Stimulated activated CD8-positive, alpha-beta memory T cell treated with anti-CD3 and anti-CD28 coated beads, Interleukin-7, amount 100 ng/mL, for 4 hours (primary cell): Measurements from ENCODE around the gene AFAP1.
"Not testable (repeated sequence)": the region's sequence is repeated elsewhere in the genome, so short reads cannot be mapped to it uniquely, and the experiment has no call there.

ENCODE experiments used
- DNase-seq, 2 donors: peaks; one replicate each; pipeline ENCODE4 v3.0.0-alpha.2; 2020; ENCODE audit warnings: low read depth in 2 of 2

AFAP1 gene

GRCh38 chr4:7945709-7946380 lies 6.2 kb upstream of the AFAP1 start:
- DNase-seq: no peak

- no peak for DNase-seq
These were observed 5.0 kb upstream of the AFAP1 start for GRCh38 chr4:7944599-7945220.

- not testable (repeated sequence) for DNase-seq
These were observed 4.0 kb upstream of the AFAP1 start for GRCh38 chr4:7943688-7944087.

GRCh38 chr4:7943211-7943610 lies 3.5 kb upstream of the AFAP1 start:
- no peak for DNase-seq

- DNase-seq: no peak
These were observed 2.4 kb upstream of the AFAP1 start for GRCh38 chr4:7941965-7942496.

GRCh38 chr4:7941111-7941964 lies 1.7 kb upstream of the AFAP1 start:
- DNase-seq: no peak

- peak in 1 of 2 donors; percentile 13 for DNase-seq
These were observed 868 bp downstream of the AFAP1 start for GRCh38 chr4:7938609-7939376.

- DNase-seq: no peak
These were observed 1.4 kb downstream of the AFAP1 start for GRCh38 chr4:7938266-7938608.

- DNase-seq: no peak
These were observed 2.7 kb downstream of the AFAP1 start for GRCh38 chr4:7937006-7937405.

- no peak for DNase-seq
These were observed 5.8 kb downstream of the AFAP1 start for GRCh38 chr4:7933651-7934510.

GRCh38 chr4:7932287-7932686 lies 7.4 kb downstream of the AFAP1 start:
- DNase-seq: no peak

- DNase-seq: no peak
These were observed 10.3 kb downstream of the AFAP1 start for GRCh38 chr4:7929118-7929951.

- no peak for DNase-seq
These were observed 10.9 kb downstream of the AFAP1 start for GRCh38 chr4:7928711-7929110.

- DNase-seq: no peak
These were observed 12.8 kb downstream of the AFAP1 start for GRCh38 chr4:7926822-7927221.

GRCh38 chr4:7924570-7924969 lies 15.1 kb downstream of the AFAP1 start:
- no peak for DNase-seq

- DNase-seq: no peak
These were observed 15.5 kb downstream of the AFAP1 start for GRCh38 chr4:7924163-7924562.

- DNase-seq: no peak
These were observed 17.2 kb downstream of the AFAP1 start for GRCh38 chr4:7922466-7922865.

- DNase-seq: no peak
These were observed 20.7 kb downstream of the AFAP1 start for GRCh38 chr4:7918981-7919380.

- DNase-seq: not testable (repeated sequence)
These were observed 21.5 kb downstream of the AFAP1 start for GRCh38 chr4:7918187-7918586.

- DNase-seq: no peak
These were observed 22.0 kb downstream of the AFAP1 start for GRCh38 chr4:7917669-7918068.
